Right cardiac atrium (tissue), 5 donors: Measurements from ENCODE around the gene HOXB3. TPM values are rescaled to one million over a fixed set of nuclear protein-coding genes. Genes with fewer than 3 reads are reported as not detected.

ENCODE experiments used
- ATAC-seq, 2 donors: fragments of 200-7000 bp; cut with Tn5 transposase; one replicate each; pipeline versions ENCODE4 v1.8.0 to v1.9.1; 2020; ENCODE audit warnings: moderate library complexity in 2 of 2, mild to moderate bottlenecking in 1 of 2
- DNase-seq, 3 donors: peaks; one replicate each; pipeline ENCODE4 v3.0.0-alpha.2; 2020
- H3K27ac ChIP-seq: one replicate; pipeline ENCODE4 v1.5.1; 2013; ENCODE audit warnings: mild to moderate bottlenecking, low read length, control low read depth, moderate library complexity
- H3K27me3 ChIP-seq: one replicate; pipeline ENCODE4 v1.6.1; 2013; ENCODE audit not compliant: control insufficient read depth, insufficient read depth
- H3K4me1 ChIP-seq: one replicate; pipeline ENCODE4 v1.6.1; 2013; ENCODE audit warnings: low read length; ENCODE audit not compliant: control insufficient read depth, insufficient read depth
- H3K4me3 ChIP-seq: one replicate; pipeline ENCODE4 v1.5.1; 2013; ENCODE audit warnings: low read length, control low read depth
- H3K9me3 ChIP-seq: one replicate; pipeline ENCODE4 v1.6.1; 2013; ENCODE audit warnings: low read length; ENCODE audit not compliant: control insufficient read depth
- WGBS: extraction: QIAGEN DNeasy Blood & Tissue Kit; methylation state at CpG from one replicate; pipeline ENCODE4 v1.1.7; 2013; 5-methylcytosine and 5-hydroxymethylcytosine counted together
- intact Hi-C, 4 donors: fragments of 100-400 bp; cut with DNase I; formaldehyde crosslinking; loops; one replicate each; pipeline versions ENCODE4 v1.11.0 to v1.14.0; 2022 to 2023
- polyA plus RNA-seq: library from polyadenylated mRNA; stranded (reverse); fragments of 200-250 nt; gene quantifications from one replicate; pipeline ENCODE4 v1.2.3, GENCODE V29; 2013
- total RNA-seq, 4 donors: library from RNA; stranded (reverse); fragmentation: NEBNext Ultra II Directional; extraction: Animal tissue kit (Norgen Biotek cat#: 25700); gene quantifications; one replicate each; pipeline ENCODE4 v1.2.1, GENCODE V29; 2021
- donor health status: healthy with polysubstance abuse.
- donor health status: DM: no; HTN: yes; CAD: no.
- donor health status: DM: no; HTN: no; CAD: no.
- donor health status: DM: no; HTN: yes; CAD: no; lungs with severe emphysema.
- donor health status: DM: yes; HTN: yes; CAD: no.

HOXB3 gene
- total and polyA plus RNA-seq, 5 donors: 1.2 to 2.8 (median 2.3) TPM

- Histone ChIP-seq H3K27me3 (peaks cover 5% of the 10 kb centered on the region), H3K4me3 (no peak overlapping the region), H3K9me3 (no peaks in the 10 kb centered on the region), H3K4me1 (peaks cover 8% of the 10 kb centered on the region), H3K27ac (peak overlapping the region; percentile 54)
- intact Hi-C loops: no loop called here
- peak in 1 of 3 donors; percentile 62 for DNase-seq
- ATAC-seq: peak in 1 of 2 donors; percentile 28
- 24% methylated on average over 19 of the region's 19 CpGs for WGBS
These were observed 19.6 kb downstream of the HOXB3 start for GRCh38 chr17:48570325-48571023.

GRCh38 chr17:48569674-48570324 is 20.2 kb downstream of the HOXB3 start:
- no peak for DNase-seq
- no peak overlapping the region for H3K4me3 ChIP-seq
- intact Hi-C loops: no loop called here
- peaks cover 5% of the 10 kb centered on the region for H3K27me3 ChIP-seq
- H3K9me3 ChIP-seq: no peaks in the 10 kb centered on the region
- no peak for ATAC-seq
- 58% methylated on average over 6 of the region's 6 CpGs for WGBS
- peaks cover 8% of the 10 kb centered on the region for H3K4me1 ChIP-seq
- peak overlapping the region; percentile 36 for H3K27ac ChIP-seq

GRCh38 chr17:48569240-48569582 is 20.8 kb downstream of the HOXB3 start:
- intact Hi-C loops: no loop called here
- WGBS: 41% methylated on average over 3 of the region's 3 CpGs
- no peaks in the 10 kb centered on the region for H3K9me3 ChIP-seq
- H3K4me3 ChIP-seq: peak overlapping the region; percentile 22
- H3K27ac ChIP-seq: no peak overlapping the region
- no peak for ATAC-seq
- no peak for DNase-seq
- H3K27me3 ChIP-seq: peaks cover 5% of the 10 kb centered on the region
- H3K4me1 ChIP-seq: peaks cover 8% of the 10 kb centered on the region

GRCh38 chr17:48568499-48569239 is 21.4 kb downstream of the HOXB3 start:
- peaks cover 8% of the 10 kb centered on the region for H3K4me1 ChIP-seq
- no peaks in the 10 kb centered on the region for H3K9me3 ChIP-seq
- no peak for DNase-seq
- peak overlapping the region; percentile 22 for H3K4me3 ChIP-seq
- intact Hi-C loops: no loop called here
- no peak for ATAC-seq
- H3K27ac ChIP-seq: peak overlapping the region; percentile 0
- WGBS: 20% methylated on average over 33 of the region's 33 CpGs
- peaks cover 5% of the 10 kb centered on the region for H3K27me3 ChIP-seq

GRCh38 chr17:48567646-48568354 is 22.2 kb downstream of the HOXB3 start:
- peaks cover 4% of the 10 kb centered on the region for H3K27me3 ChIP-seq
- peaks cover 8% of the 10 kb centered on the region for H3K4me1 ChIP-seq
- 62% methylated on average over 2 of the region's 2 CpGs for WGBS
- intact Hi-C loops: no loop called here
- DNase-seq (no peak), ATAC-seq (no peak)
- no peak overlapping the region for H3K4me3 ChIP-seq
- no peaks in the 10 kb centered on the region for H3K9me3 ChIP-seq
- H3K27ac ChIP-seq: peak overlapping the region; percentile 34

- Histone ChIP-seq H3K27me3 (no peaks in the 10 kb centered on the region), H3K4me1 (peaks cover 8% of the 10 kb centered on the region), H3K9me3 (no peaks in the 10 kb centered on the region), H3K4me3 (no peak overlapping the region), H3K27ac (peak overlapping the region; percentile 34)
- intact Hi-C loops: no loop called here
- DNase-seq (no peak), ATAC-seq (no peak)
- 72% methylated on average over 6 of the region's 6 CpGs for WGBS
These were observed 22.8 kb downstream of the HOXB3 start for GRCh38 chr17:48567209-48567608.

- H3K9me3 ChIP-seq: no peaks in the 10 kb centered on the region
- WGBS: 41% methylated on average over 2 of the region's 2 CpGs
- H3K27ac ChIP-seq: no peak overlapping the region
- no peak for DNase-seq
- no peak overlapping the region for H3K4me3 ChIP-seq
- peaks cover 8% of the 10 kb centered on the region for H3K4me1 ChIP-seq
- intact Hi-C loops: no loop called here
- no peak for ATAC-seq
- no peaks in the 10 kb centered on the region for H3K27me3 ChIP-seq
These were observed 23.3 kb downstream of the HOXB3 start for GRCh38 chr17:48566717-48567116.

- no peak overlapping the region for H3K27ac ChIP-seq
- ATAC-seq: no peak
- DNase-seq: no peak
- no peak overlapping the region for H3K4me3 ChIP-seq
- peaks cover 8% of the 10 kb centered on the region for H3K4me1 ChIP-seq
- H3K27me3 ChIP-seq: no peaks in the 10 kb centered on the region
- H3K9me3 ChIP-seq: no peaks in the 10 kb centered on the region
- intact Hi-C loops: no loop called here
- 57% methylated on average over 4 of the region's 4 CpGs for WGBS
These were observed 23.9 kb downstream of the HOXB3 start for GRCh38 chr17:48565925-48566710.

GRCh38 chr17:48565022-48565554 is 25.0 kb downstream of the HOXB3 start:
- Histone ChIP-seq H3K27ac (no peak overlapping the region), H3K4me1 (peaks cover 6% of the 10 kb centered on the region)

More at GRCh38 chr17:48565022-48565554, 25.0 kb downstream of the HOXB3 start:
- no peaks in the 10 kb centered on the region for H3K27me3 ChIP-seq
- H3K4me3 ChIP-seq: peak overlapping the region; percentile 41
- no peak for DNase-seq
- intact Hi-C loops: no loop called here
- WGBS: 54% methylated on average over 2 of the region's 2 CpGs
- no peaks in the 10 kb centered on the region for H3K9me3 ChIP-seq
- no peak for ATAC-seq
